KG1 (cell line): Measurements from ENCODE around the gene KLK14.

Experiments used
- DNase-seq: peaks from one replicate; lab custom pipeline; 2025; lab: John Stamatoyannopoulos, UW

KLK14 gene

GRCh38 chr19:51082611-51083010 is at the start of gene KLK14:
TSS of gene KLK14 (minus strand) at chr19:51082887. CDS start at chr19:51082614, 273 bp downstream.
- no peak for DNase-seq

- peak; percentile 70 for DNase-seq
Observed at GRCh38 chr19:51131780-51132680, 49.3 kb upstream of the KLK14 start.

- DNase-seq = no peak
Observed at GRCh38 chr19:51129716-51130115, 47.0 kb upstream of the KLK14 start.

GRCh38 chr19:51128227-51128626 is 45.5 kb upstream of the KLK14 start:
- no peak for DNase-seq

GRCh38 chr19:51127755-51128154 is 45.1 kb upstream of the KLK14 start:
- no peak for DNase-seq

GRCh38 chr19:51127032-51127431 is 44.3 kb upstream of the KLK14 start:
- no peak for DNase-seq

GRCh38 chr19:51125421-51126075 is 42.9 kb upstream of the KLK14 start:
- DNase-seq = no peak

- no peak for DNase-seq
Observed at GRCh38 chr19:51124729-51125128, 42.0 kb upstream of the KLK14 start, which contains the start of gene SIGLEC9. TSS of gene SIGLEC9 (plus strand) at chr19:51124906. CDS start at chr19:51124975, 69 bp downstream.

GRCh38 chr19:51124216-51124615 is 41.5 kb upstream of the KLK14 start:
- DNase-seq = no peak

- no peak for DNase-seq
Observed at GRCh38 chr19:51123802-51124201, 41.1 kb upstream of the KLK14 start.

GRCh38 chr19:51123381-51123800 is 40.7 kb upstream of the KLK14 start:
- peak; percentile 17 for DNase-seq

GRCh38 chr19:51122112-51122981 is 39.7 kb upstream of the KLK14 start:
- DNase-seq = no peak

GRCh38 chr19:51121257-51121656 is 38.6 kb upstream of the KLK14 start:
- DNase-seq = no peak

- DNase-seq = no peak
Observed at GRCh38 chr19:51120160-51120559, 37.5 kb upstream of the KLK14 start.

- DNase-seq = no peak
Observed at GRCh38 chr19:51119611-51120010, 36.9 kb upstream of the KLK14 start.

GRCh38 chr19:51119101-51119500 is 36.4 kb upstream of the KLK14 start:
- no peak for DNase-seq

GRCh38 chr19:51116736-51117286 is 34.1 kb upstream of the KLK14 start:
- no peak for DNase-seq

- no peak for DNase-seq
Observed at GRCh38 chr19:51114087-51114729, 31.5 kb upstream of the KLK14 start.

GRCh38 chr19:51111606-51112005 is 28.9 kb upstream of the KLK14 start:
- no peak for DNase-seq

GRCh38 chr19:51110666-51110971 is 27.9 kb upstream of the KLK14 start:
- no peak for DNase-seq

- no peak for DNase-seq
Observed at GRCh38 chr19:51108805-51109146, 26.1 kb upstream of the KLK14 start.
